Karpas-422 (cell line): ENCODE results near the gene USP43. TPM values are rescaled to one million over a fixed set of nuclear protein-coding genes. Genes with fewer than 3 reads are reported as not detected.

Source experiments
- total RNA-seq: library from RNA; depleted of rRNA; stranded (reverse); fragments of >200 nt; shearing (Covaris generic); gene quantifications from 2 replicates; pipeline ENCODE4 v1.2.3, GENCODE V29; 2014; ENCODE audit warnings: low replicate concordance; rRNA removed

The USP43 gene
- total RNA-seq, 1 experiment from 2014 or later, result 0.37 TPM

Other genes with a start within 250 kb of the USP43 start
- 40.0 and 47.9 TPM in 2 replicates for gene STX8, start 69.7 kb upstream of the USP43 start, total RNA-seq
- not detected in 2 replicates for gene CFAP52, start 68.9 kb upstream of the USP43 start, total RNA-seq
- not detected in 2 replicates for gene DHRS7C, start 146.1 kb downstream of the USP43 start, total RNA-seq
- gene GSG1L2, start 176.6 kb downstream of the USP43 start, total RNA-seq, result not detected in 2 replicates
- gene GLP2R, start 180.4 kb downstream of the USP43 start, total RNA-seq, result not detected in 2 replicates